Stimulated activated CD8-positive, alpha-beta memory T cell treated with anti-CD3 and anti-CD28 coated beads, Interleukin-7, amount 100 ng/mL, for 24 hours (primary cell): ENCODE results near the gene BCCIP.

Experiments
- DNase-seq: peaks from one replicate; pipeline ENCODE4 v3.0.0-alpha.2; 2020; ENCODE audit warnings: low read depth

The BCCIP gene

DNA sequence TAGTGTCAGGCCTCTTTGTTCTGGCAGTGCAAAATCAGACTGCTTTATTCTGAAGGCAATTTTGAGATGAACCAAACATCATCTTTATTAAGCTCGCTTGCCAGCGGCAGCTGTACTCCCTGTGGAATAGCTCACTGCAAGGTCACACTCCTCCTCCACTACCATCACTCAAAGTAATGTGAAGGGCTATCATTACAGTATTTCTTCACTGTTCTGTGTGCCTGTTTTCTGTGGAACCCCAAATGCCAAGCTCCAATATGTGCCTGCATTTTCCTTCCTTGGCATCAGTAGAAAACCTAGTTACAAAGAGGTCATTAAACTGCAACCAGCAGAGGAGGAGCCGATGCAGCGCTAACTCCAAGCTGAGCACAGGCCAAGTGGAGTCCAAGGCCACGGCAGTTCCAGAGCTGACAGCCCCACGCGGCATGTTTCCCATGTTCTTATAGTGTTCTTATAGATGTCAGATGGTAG is 21.4 kb downstream of the BCCIP start:
- DNase-seq = no peak

DNA sequence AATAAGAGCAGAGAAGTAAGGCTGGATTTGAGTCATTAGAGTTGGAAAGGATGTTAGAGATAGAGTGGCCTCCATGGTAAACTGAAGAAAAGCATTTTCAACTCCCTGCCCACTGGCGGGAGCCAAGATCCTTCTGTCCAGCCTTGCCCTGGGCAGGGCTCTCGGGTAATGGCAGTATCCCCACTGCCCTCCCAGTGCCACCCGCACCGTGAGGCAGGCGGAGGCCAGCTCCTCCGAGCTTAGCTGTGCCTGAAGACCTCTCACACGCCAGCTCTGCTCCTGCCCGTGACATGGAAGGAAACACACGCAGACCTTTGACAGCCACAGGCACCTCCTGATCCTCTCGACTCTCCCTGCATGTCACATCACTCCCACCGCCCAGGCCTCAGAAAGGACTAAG is 22.3 kb downstream of the BCCIP start:
- DNase-seq = no peak

GRCh38 chr10:125846894-125847293 is 23.5 kb downstream of the BCCIP start:
- DNase-seq = no peak

- DNase-seq = no peak
Measured at GRCh38 chr10:125848371-125848770, 25.0 kb downstream of the BCCIP start.

- DNase-seq = no peak
Measured at GRCh38 chr10:125848857-125849256, 25.5 kb downstream of the BCCIP start.

DNA sequence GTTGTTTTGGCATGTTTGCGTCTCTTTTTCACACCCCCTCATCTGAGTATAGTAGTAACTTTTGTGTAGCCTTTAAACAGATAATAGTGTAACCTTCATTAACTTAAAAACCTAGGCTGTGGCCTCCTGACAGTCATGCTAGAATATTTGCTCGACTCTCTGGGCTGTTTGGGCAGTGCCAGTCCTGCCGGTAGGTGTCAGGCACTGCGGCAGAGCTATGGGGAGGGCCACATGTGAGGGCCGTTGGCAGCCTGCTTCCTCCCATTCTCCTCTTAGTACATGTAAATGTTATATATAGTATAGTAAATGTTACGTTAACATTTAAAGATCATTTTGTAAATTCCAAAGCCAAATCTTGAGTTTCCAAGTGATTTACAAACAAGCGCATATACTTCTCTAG is 26.1 kb downstream of the BCCIP start:
- no peak for DNase-seq

- DNase-seq = no peak
Measured at GRCh38 chr10:125850766-125851731, 27.7 kb downstream of the BCCIP start.

GRCh38 chr10:125852487-125852886 is 29.1 kb downstream of the BCCIP start:
- DNase-seq = no peak

- no peak for DNase-seq
Measured at GRCh38 chr10:125857185-125857760, 33.9 kb downstream of the BCCIP start.

- DNase-seq = no peak
Measured at GRCh38 chr10:125859128-125859817, 35.9 kb downstream of the BCCIP start.

DNA sequence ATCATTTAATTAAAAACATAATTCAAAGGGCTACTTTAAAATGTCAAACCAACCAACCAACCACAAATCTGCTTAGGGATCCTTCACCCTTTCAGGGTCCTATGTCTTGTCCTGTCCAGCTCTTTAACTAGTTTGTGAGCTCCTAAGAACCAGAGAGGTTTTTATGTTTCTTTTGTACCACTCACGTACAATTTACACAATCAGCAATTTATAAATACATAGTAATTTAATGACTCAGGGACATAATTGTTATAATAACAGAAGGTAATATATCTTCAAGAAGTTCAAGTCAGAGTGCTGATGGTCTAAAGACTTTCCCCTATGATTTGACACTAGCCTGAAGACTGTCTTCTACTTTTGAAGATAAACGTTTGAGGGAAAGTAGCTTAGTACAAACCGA is 41.8 kb downstream of the BCCIP start:
- no peak for DNase-seq

- DNase-seq = no peak
Measured at GRCh38 chr10:125866421-125867029, 43.2 kb downstream of the BCCIP start.

GRCh38 chr10:125868372-125868975 is 45.1 kb downstream of the BCCIP start:
- no peak for DNase-seq

DNA sequence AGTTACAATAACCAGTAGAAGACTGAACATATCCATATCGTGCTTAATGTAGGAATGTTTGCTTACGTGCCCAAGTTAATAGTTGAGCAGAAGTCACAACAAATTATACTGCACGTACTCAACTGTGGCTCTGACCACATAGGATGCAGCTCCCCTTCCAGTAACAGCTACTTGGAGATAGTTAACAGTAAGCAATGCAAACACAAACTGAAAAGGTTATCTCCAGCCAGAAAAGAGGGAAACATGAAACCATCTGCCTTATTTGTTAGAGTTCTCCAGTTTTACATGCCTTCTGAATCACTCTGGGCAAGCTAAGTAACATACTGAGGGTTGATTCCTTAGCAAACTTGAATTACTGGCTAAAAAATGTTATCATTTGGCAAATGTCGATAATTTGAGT is 48.0 kb downstream of the BCCIP start:
- no peak for DNase-seq

DNA sequence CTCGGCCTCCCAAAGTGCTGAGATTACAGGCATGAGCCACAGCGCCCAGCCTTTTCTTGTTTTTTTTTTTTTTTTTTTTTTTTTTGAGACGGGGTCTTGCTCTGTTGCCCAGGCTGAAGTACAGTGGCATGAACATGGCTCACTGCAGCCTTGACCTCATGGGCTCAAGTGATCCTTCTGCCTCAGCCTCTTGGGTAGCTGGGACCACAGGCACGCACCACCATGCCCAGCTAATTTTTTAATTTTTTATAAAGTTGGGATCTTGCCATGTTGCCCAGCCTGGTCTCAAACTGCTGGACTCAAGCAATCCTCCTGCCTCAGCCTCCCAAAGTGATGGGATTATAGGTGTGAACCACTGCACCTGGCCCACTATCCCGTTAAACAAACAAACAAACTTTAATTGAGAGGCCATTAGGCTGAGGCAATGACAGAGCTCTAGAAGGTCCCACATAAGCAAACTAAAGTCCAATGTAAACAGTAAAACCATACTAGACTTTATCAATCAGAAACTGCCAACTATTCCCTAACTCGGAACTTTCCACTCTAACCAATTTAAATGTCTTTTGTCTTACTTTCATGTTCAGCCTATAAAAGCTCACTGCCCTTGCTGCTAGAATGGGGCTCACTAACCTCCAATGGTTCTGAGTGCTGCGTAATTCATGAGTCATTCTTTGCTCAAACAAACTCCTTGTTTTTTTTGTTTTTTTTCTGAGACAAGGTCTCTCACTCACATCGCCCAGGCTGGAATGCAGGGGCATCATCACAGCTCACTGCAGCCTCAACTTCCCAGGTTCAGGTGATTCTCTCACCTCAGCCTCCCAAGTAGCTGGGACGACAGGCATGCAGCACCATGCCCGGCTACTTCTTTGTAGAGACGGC is 55.9 kb downstream of the BCCIP start:
- DNase-seq = no peak

GRCh38 chr10:125880719-125881118 is 57.4 kb downstream of the BCCIP start:
- DNase-seq = no peak

GRCh38 chr10:125881192-125881591 is 57.8 kb downstream of the BCCIP start, which contains the start of gene DHX32:
TSS of gene DHX32 (minus strand) at chr10:125881292. CDS start at chr10:125880824, 468 bp downstream.
- DNase-seq = no peak

DNA sequence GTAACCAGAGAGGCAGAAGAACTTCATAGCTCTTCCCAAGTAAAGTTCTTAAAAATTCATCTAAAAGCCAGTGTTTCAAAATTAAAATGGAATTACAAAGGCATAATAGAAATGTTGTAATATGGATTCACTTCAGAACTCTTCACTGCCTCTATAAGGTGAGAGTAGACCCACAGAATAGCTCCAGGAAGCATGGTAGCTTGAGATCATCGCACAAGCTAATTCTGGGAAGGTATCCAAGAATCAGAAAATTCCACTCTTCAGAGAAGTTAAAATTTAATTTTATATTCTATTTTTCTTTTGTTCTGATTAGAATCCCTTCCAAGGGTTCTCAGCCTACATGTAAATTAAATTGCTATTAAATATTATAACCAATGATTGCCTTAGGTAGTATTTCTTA is 59.2 kb downstream of the BCCIP start:
- DNase-seq = no peak

GRCh38 chr10:125883211-125883610 is 59.9 kb downstream of the BCCIP start:
- no peak for DNase-seq
